Epithelial cell of prostate (primary cell): ENCODE results near the gene AUNIP.

Experiments
- DNase-seq: peaks from one replicate; pipeline ENCODE4 v3.0.0-alpha.2; 2011; ENCODE audit warnings: low read depth, low spot score
- H3K27ac ChIP-seq: fragments of 450-650 bp; 2 replicates; pipeline ENCODE4 v1.5.1; 2017; ENCODE audit warnings: mild to moderate bottlenecking

AUNIP gene

GRCh38 chr1:25834894-25835293 lies 24.4 kb downstream of the AUNIP start:
- no peak overlapping the region for H3K27ac ChIP-seq
- DNase-seq, result no peak

GRCh38 chr1:25833158-25833557 lies 26.1 kb downstream of the AUNIP start:
- no peak for DNase-seq
- no peak overlapping the region for H3K27ac ChIP-seq

- no peak overlapping the region for H3K27ac ChIP-seq
- DNase-seq, result no peak
Observed at GRCh38 chr1:25832336-25833037, 26.8 kb downstream of the AUNIP start.

GRCh38 chr1:25831569-25832196 lies 27.6 kb downstream of the AUNIP start:
- H3K27ac ChIP-seq, result no peak overlapping the region
- no peak for DNase-seq

GRCh38 chr1:25829046-25829445 lies 30.2 kb downstream of the AUNIP start:
- no peak for DNase-seq
- H3K27ac ChIP-seq, result no peak overlapping the region

- no peak for DNase-seq
- no peak overlapping the region for H3K27ac ChIP-seq
Observed at GRCh38 chr1:25828491-25828890, 30.8 kb downstream of the AUNIP start.

- DNase-seq, result no peak
- H3K27ac ChIP-seq, result no peak overlapping the region
Observed at GRCh38 chr1:25826571-25826970, 32.7 kb downstream of the AUNIP start.

GRCh38 chr1:25825605-25826004 lies 33.7 kb downstream of the AUNIP start:
- DNase-seq, result no peak
- no peak overlapping the region for H3K27ac ChIP-seq

GRCh38 chr1:25821630-25822091 lies 37.6 kb downstream of the AUNIP start:
- no peak for DNase-seq
- no peak overlapping the region for H3K27ac ChIP-seq

- DNase-seq, result no peak
- peak overlapping the region; percentile 90 for H3K27ac ChIP-seq
Observed at GRCh38 chr1:25821112-25821476, 38.2 kb downstream of the AUNIP start.

GRCh38 chr1:25820247-25821111 lies 38.8 kb downstream of the AUNIP start:
- DNase-seq, result peak; percentile 43
- peak overlapping the region; percentile 90 for H3K27ac ChIP-seq

- DNase-seq, result no peak
- peak within 1 kb of the TSS; percentile 90 for H3K27ac ChIP-seq
Observed at GRCh38 chr1:25819491-25820246, 39.6 kb downstream of the AUNIP start, which contains the start of gene MTFR1L. Gene MTFR1L (plus strand): TSS chr1:25819954. CDS start chr1:25823105, 3,151 bp downstream.

GRCh38 chr1:25818569-25818968 lies 40.7 kb downstream of the AUNIP start:
- peak overlapping the region; percentile 90 for H3K27ac ChIP-seq
- no peak for DNase-seq

GRCh38 chr1:25817840-25818501 lies 41.3 kb downstream of the AUNIP start:
- DNase-seq, result no peak
- peak overlapping the region; percentile 90 for H3K27ac ChIP-seq

- H3K27ac ChIP-seq, result no peak overlapping the region
- DNase-seq, result no peak
Observed at GRCh38 chr1:25816112-25816718, 43.0 kb downstream of the AUNIP start.

GRCh38 chr1:25815208-25816111 lies 43.8 kb downstream of the AUNIP start:
- DNase-seq, result no peak
- no peak overlapping the region for H3K27ac ChIP-seq

- no peak for DNase-seq
- no peak overlapping the region for H3K27ac ChIP-seq
Observed at GRCh38 chr1:25814549-25815087, 44.6 kb downstream of the AUNIP start.
